ENCODE results near the gene LEKR1. TPM values are rescaled to one million over a fixed set of nuclear protein-coding genes. Genes with fewer than 3 reads are reported as not detected.

Gene LEKR1
- total and polyA plus RNA-seq, 2 of the 13 experiments (the other 11 are each of a cell fraction or from before 2014, with no cell fraction given), result 0.49 to 1.5 TPM

DNA sequence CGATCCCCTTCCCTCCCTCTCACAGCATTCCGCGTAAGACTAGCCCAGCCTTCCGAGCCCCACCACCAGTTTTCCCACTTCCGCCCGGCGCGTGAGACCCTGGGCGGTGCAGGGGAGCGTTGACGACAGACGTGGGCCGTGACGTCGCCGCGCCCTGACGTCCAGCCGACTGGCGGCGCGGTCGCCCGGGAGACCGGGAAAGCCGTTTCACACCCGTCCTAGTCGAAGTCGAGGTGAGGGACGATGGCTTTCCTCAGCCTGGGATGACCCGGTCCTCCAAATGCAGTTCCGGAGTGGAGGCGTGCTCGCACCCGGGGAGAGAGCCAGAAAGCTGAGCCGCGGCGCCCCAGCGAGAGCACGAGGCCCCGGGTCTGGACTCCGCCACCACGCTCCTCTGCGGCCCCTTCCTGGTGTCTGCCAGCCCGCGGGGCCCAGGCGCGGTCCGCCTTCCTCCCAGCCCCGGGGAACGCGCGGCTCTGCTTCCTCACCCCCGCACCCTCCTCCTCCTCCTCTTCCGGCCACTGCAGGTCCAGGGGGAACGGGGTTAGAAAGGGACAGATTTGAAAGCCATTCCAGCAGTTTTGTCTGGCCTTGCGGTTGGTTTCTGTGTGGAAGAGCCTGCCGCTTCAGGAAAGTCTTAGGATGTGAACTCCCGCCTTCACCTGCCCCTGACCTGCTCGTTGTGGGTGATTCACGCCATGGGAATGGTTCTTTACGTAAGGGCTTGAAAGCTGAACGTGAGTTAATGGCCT lies at the start of gene LEKR1 (continued):
- TF ChIP-seq ARNT2 (CRISPR knock-in tag; IDR thresholded peaks at IDR 0.05; ENCODE audit: low read depth) (peak; percentile 82; the same call in 1 of the 2 replicates), HDAC6 (IDR thresholded peaks at IDR 0.05; ENCODE audit: low read depth, low read length) (no peak), FOSL1 (CRISPR knock-in tag; IDR thresholded peaks at IDR 0.05; ENCODE audit: borderline replicate concordance) (peak; percentile 15; the same call in 1 of the 2 replicates), WIZ (CRISPR knock-in tag; IDR thresholded peaks at IDR 0.05) (peak; percentile 66; the same call in 1 of the 2 replicates), HOXA3 (CRISPR knock-in tag; IDR thresholded peaks at IDR 0.05) (peak; percentile 95), ZNF510 (CRISPR knock-in tag; IDR thresholded peaks at IDR 0.05; ENCODE audit: low read depth) (peak; percentile 56; the same call in 1 of the 2 replicates), ZNF749 (CRISPR knock-in tag; IDR thresholded peaks at IDR 0.05; ENCODE audit: borderline replicate concordance) (peak; percentile 19; the same call in 1 of the 2 replicates), AKAP8 (CRISPR knock-in tag; IDR thresholded peaks at IDR 0.05) (peak; percentile 35; the same call in 1 of the 2 replicates), POGZ (CRISPR knock-in tag; IDR thresholded peaks at IDR 0.05) (peak; percentile 64; the same call in 1 of the 2 replicates), ZNF431 (CRISPR knock-in tag; IDR thresholded peaks at IDR 0.05; ENCODE audit: borderline replicate concordance, low read depth) (0 out of 2 replicates have a peak, but pooled peaks have one; percentile 21), ZNF317 (CRISPR knock-in tag; IDR thresholded peaks at IDR 0.05) (peak; percentile 73; the same call in 1 of the 2 replicates), GATAD1 (CRISPR knock-in tag; IDR thresholded peaks at IDR 0.05) (peak; percentile 24; the same call in 1 of the 2 replicates), ONECUT2 (CRISPR knock-in tag; IDR thresholded peaks at IDR 0.05) (0 out of 2 replicates have a peak, but pooled peaks have one; percentile 40)
- TF ChIP-seq, protein P1, sequence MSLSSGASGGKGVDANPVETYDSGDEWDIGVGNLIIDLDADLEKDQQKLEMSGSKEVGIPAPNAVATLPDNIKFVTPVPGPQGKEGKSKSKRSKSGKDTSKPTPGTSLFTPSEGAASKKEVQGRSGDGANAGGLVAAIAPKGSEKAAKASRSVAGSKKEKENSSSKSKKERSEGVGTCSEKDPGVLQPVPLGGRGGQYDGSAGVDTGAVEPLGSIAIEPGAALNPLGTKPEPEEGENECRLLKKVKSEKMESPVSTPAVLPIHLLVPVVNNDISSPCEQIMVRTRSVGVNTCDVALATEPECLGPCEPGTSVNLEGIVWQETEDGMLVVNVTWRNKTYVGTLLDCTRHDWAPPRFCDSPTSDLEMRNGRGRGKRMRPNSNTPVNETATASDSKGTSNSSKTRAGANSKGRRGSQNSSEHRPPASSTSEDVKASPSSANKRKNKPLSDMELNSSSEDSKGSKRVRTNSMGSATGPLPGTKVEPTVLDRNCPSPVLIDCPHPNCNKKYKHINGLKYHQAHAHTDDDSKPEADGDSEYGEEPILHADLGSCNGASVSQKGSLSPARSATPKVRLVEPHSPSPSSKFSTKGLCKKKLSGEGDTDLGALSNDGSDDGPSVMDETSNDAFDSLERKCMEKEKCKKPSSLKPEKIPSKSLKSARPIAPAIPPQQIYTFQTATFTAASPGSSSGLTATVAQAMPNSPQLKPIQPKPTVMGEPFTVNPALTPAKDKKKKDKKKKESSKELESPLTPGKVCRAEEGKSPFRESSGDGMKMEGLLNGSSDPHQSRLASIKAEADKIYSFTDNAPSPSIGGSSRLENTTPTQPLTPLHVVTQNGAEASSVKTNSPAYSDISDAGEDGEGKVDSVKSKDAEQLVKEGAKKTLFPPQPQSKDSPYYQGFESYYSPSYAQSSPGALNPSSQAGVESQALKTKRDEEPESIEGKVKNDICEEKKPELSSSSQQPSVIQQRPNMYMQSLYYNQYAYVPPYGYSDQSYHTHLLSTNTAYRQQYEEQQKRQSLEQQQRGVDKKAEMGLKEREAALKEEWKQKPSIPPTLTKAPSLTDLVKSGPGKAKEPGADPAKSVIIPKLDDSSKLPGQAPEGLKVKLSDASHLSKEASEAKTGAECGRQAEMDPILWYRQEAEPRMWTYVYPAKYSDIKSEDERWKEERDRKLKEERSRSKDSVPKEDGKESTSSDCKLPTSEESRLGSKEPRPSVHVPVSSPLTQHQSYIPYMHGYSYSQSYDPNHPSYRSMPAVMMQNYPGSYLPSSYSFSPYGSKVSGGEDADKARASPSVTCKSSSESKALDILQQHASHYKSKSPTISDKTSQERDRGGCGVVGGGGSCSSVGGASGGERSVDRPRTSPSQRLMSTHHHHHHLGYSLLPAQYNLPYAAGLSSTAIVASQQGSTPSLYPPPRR (CRISPR knock-in tag; IDR thresholded peaks at IDR 0.05; ENCODE audit: borderline replicate concordance), result 0 out of 2 replicates have a peak, but pooled peaks have one; percentile 54
- TF ChIP-seq, protein P2, sequence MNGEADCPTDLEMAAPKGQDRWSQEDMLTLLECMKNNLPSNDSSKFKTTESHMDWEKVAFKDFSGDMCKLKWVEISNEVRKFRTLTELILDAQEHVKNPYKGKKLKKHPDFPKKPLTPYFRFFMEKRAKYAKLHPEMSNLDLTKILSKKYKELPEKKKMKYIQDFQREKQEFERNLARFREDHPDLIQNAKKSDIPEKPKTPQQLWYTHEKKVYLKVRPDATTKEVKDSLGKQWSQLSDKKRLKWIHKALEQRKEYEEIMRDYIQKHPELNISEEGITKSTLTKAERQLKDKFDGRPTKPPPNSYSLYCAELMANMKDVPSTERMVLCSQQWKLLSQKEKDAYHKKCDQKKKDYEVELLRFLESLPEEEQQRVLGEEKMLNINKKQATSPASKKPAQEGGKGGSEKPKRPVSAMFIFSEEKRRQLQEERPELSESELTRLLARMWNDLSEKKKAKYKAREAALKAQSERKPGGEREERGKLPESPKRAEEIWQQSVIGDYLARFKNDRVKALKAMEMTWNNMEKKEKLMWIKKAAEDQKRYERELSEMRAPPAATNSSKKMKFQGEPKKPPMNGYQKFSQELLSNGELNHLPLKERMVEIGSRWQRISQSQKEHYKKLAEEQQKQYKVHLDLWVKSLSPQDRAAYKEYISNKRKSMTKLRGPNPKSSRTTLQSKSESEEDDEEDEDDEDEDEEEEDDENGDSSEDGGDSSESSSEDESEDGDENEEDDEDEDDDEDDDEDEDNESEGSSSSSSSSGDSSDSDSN (CRISPR knock-in tag; IDR thresholded peaks at IDR 0.05), result peak; percentile 87
